Adrenal gland (tissue), 12 donors: Measurements from ENCODE around the gene PLCB1. TPM values are rescaled to one million over a fixed set of nuclear protein-coding genes. Genes with fewer than 3 reads are reported as not detected.

Source experiments
- DNase-seq, 7 donors: peaks; one replicate each; pipeline ENCODE4 v3.0.0-alpha.2; 2019 to 2020
- H3K27ac ChIP-seq, 5 donors: fragments of 200-600 bp; sonication (generic) in 4 of 5; 1 replicate in 3 of 5; 2 replicates in 2 of 5; pipeline versions ENCODE4 v1.5.1 to v1.8.0; 2016 to 2020; ENCODE audit warnings: mild to moderate bottlenecking in 1 of 5
- H3K27me3 ChIP-seq: fragments of 200-600 bp; 2 replicates; pipeline ENCODE4 v1.8.0; 2021
- H3K36me3 ChIP-seq, 2 donors: fragments of 200-600 bp; replicated peaks in 1 of 2; 1 replicate in 1 of 2; 2 replicates in 1 of 2; pipeline versions ENCODE4 v1.5.1 to v1.8.0; 2018 to 2022
- H3K4me1 ChIP-seq, 2 donors: fragments of 200-600 bp; replicated peaks in 1 of 2; 1 replicate in 1 of 2; 2 replicates in 1 of 2; pipeline versions ENCODE4 v1.5.1 to v1.8.0; 2018 to 2021
- H3K4me3 ChIP-seq, 4 donors: fragments of 200-600 bp; sonication (generic) in 3 of 4; one replicate each; pipeline ENCODE4 v1.5.1; 2016 to 2018
- H3K9me3 ChIP-seq, 3 donors: fragments of 200-600 bp; sonication (generic) in 1 of 3; replicated peaks in 1 of 3; 1 replicate in 2 of 3; 2 replicates in 1 of 3; pipeline versions ENCODE4 v1.5.1 to v1.8.0; 2016 to 2021
- CTCF ChIP-seq, 6 experiments: fragments of 450-650 bp in 4 of 6; fragments of 200-600 bp in 2 of 6; sonication (generic) in 1 of 6; IDR thresholded peaks; 1 replicate in 5 of 6; 2 replicates in 1 of 6; pipeline versions ENCODE4 v1.5.1 to v1.8.0; 2016 to 2021; ENCODE audit warnings: antibody characterized with exemption in 6 of 6, mild to moderate bottlenecking in 2 of 6, moderate library complexity in 1 of 6
- POLR2A ChIP-seq, 2 donors: fragments of 450-650 bp; IDR thresholded peaks; one replicate each; pipeline ENCODE4 v1.6.1; 2017; ENCODE audit warnings: antibody characterized with exemption in 2 of 2, mild to moderate bottlenecking in 2 of 2, moderate library complexity in 1 of 2
- WGBS, 4 donors: extraction: QIAGEN DNeasy Blood & Tissue Kit in 2 of 4; methylation state at CpG; one replicate each; pipeline versions ENCODE4 v1.1.5 to v1.1.7; 2013 to 2017; 5-methylcytosine and 5-hydroxymethylcytosine counted together
- intact Hi-C, 2 donors: fragments of 100-400 bp; cut with DNase I; formaldehyde crosslinking; loops; one replicate each; pipeline versions ENCODE4 v1.14.1 to v1.15.0; 2022 to 2023
- polyA plus RNA-seq, 3 donors: library from polyadenylated mRNA; stranded (reverse); fragments of 200-250 nt in 2 of 3; fragments of 350-450 nt in 1 of 3; fragmentation: Illumina TruSeq in 1 of 3; extraction: RNeasy Lipid Tissue Mini Kit (QIAGEN cat#74804) in 1 of 3; gene quantifications; one replicate each; pipeline ENCODE4 v1.2.3, GENCODE V29; 2013 to 2014
- total RNA-seq, 9 donors: library from RNA; depleted of rRNA in 4 of 9; stranded (reverse); fragments of >200 nt in 4 of 9; fragments of 120-200 nt in 1 of 9; fragmentation: NEBNext Ultra II Directional in 1 of 9; extraction: Animal tissue kit (Norgen Biotek cat#: 25700) in 1 of 9; gene quantifications; one replicate each; pipeline versions ENCODE4 v1.1.0 to v1.2.4, GENCODE V29; 2013 to 2023
- donor health status: healthy with polysubstance abuse.
- donor health status: Bipolar disorder and iron deficiency.
- donor health status: DM: yes; HTN: yes; CAD: no.
- donor health status: DM: no; HTN: no; CAD: no.
- donor health status: DM: no; HTN: no; CAD: no.
- donor health status: DM: yes; HTN: yes; CAD: no.

PLCB1 gene
- total and polyA plus RNA-seq, 12 donors: 7.7 to 56.6 (median 27.9) TPM

- intact Hi-C loops: no loop called here
- no peaks in the 10 kb centered on the region for H3K4me1 ChIP-seq
- H3K9me3 ChIP-seq: no peaks in the 10 kb centered on the region
- no peak for TF ChIP-seq POLR2A (IDR thresholded peaks at IDR 0.05)
- no peak for TF ChIP-seq CTCF (IDR thresholded peaks at IDR 0.05)
- H3K4me3 ChIP-seq: no peak overlapping the region
- no peaks in the 10 kb centered on the region for H3K36me3 ChIP-seq
- no peak for DNase-seq
- 91 to 95% (median 93%) methylated on average over 3 of the region's 3 CpGs for WGBS, 4 donors
- no peak overlapping the region for H3K27ac ChIP-seq
- H3K27me3 ChIP-seq: no peaks in the 10 kb centered on the region
These were observed 207.3 kb downstream of the PLCB1 start for GRCh38 chr20:8339349-8339748.

GRCh38 chr20:8342391-8342790, 210.3 kb downstream of the PLCB1 start:
- Histone ChIP-seq H3K9me3 (no peaks in the 10 kb centered on the region), H3K36me3 (no peaks in the 10 kb centered on the region), H3K4me3 (no peak overlapping the region), H3K4me1 (peaks cover 6 to 22% of the 10 kb centered on the region in 2 donors), H3K27ac (no peak overlapping the region), H3K27me3 (no peaks in the 10 kb centered on the region)
- intact Hi-C loops: no loop called here
- no peak for DNase-seq
- 93 to 100% (median 98%) methylated on average over 3 of the region's 3 CpGs for whole genome bisulfite sequencing, 4 donors
- TF ChIP-seq POLR2A (IDR thresholded peaks at IDR 0.05) (no peak), CTCF (IDR thresholded peaks at IDR 0.05) (no peak)

GRCh38 chr20:8344106-8344505, 212.0 kb downstream of the PLCB1 start:
- WGBS, 4 donors: 91 to 97% (median 92%) methylated on average over 3 of the region's 3 CpGs
- no peaks in the 10 kb centered on the region for H3K27me3 ChIP-seq
- no peak overlapping the region for H3K27ac ChIP-seq
- peaks cover 6 to 34% of the 10 kb centered on the region in 2 donors for H3K4me1 ChIP-seq
- H3K9me3 ChIP-seq: no peaks in the 10 kb centered on the region
- no peak for TF ChIP-seq POLR2A (IDR thresholded peaks at IDR 0.05)
- TF ChIP-seq CTCF (IDR thresholded peaks at IDR 0.05): no peak
- no peaks in the 10 kb centered on the region for H3K36me3 ChIP-seq
- intact Hi-C loops: no loop called here
- H3K4me3 ChIP-seq: no peak overlapping the region
- DNase-seq: no peak

- no peaks in the 10 kb centered on the region for H3K27me3 ChIP-seq
- intact Hi-C loops: no loop called here
- no peak for DNase-seq
These were observed 212.6 kb downstream of the PLCB1 start for GRCh38 chr20:8344631-8345030.

More at GRCh38 chr20:8344631-8345030, 212.6 kb downstream of the PLCB1 start:
- 83 to 95% (median 91%) methylated on average over 5 of the region's 5 CpGs for WGBS, 4 donors
- peaks cover 6 to 34% of the 10 kb centered on the region in 2 donors for H3K4me1 ChIP-seq
- no peak overlapping the region for H3K27ac ChIP-seq
- H3K4me3 ChIP-seq: no peak overlapping the region
- TF ChIP-seq POLR2A (IDR thresholded peaks at IDR 0.05) (no peak), CTCF (IDR thresholded peaks at IDR 0.05) (no peak)
- no peaks in the 10 kb centered on the region for H3K9me3 ChIP-seq
- H3K36me3 ChIP-seq: no peaks in the 10 kb centered on the region
